Glutamatergic neuron (in vitro differentiated cells): ENCODE results near the gene MCM5. TPM values are rescaled to one million over a fixed set of nuclear protein-coding genes. Genes with fewer than 3 reads are reported as not detected.

Source experiments
- DNase-seq: peaks from one replicate; pipeline ENCODE4 v3.0.0; 2022
- H3K27ac Mint-ChIP-seq: one replicate; pipeline ENCODE4 v1.8.0; 2020; ENCODE audit warnings: mild to moderate bottlenecking, mixed read lengths, inconsistent platforms; ENCODE audit not compliant: unreplicated experiment
- H3K27me3 Mint-ChIP-seq: one replicate; pipeline ENCODE4 v1.8.0; 2020; ENCODE audit warnings: mild to moderate bottlenecking, moderate library complexity, mixed read lengths, inconsistent platforms; ENCODE audit not compliant: unreplicated experiment
- H3K36me3 Mint-ChIP-seq: one replicate; pipeline ENCODE4 v1.8.0; 2020; ENCODE audit warnings: mild to moderate bottlenecking, mixed read lengths, inconsistent platforms; ENCODE audit not compliant: unreplicated experiment
- H3K4me1 Mint-ChIP-seq: one replicate; pipeline ENCODE4 v1.8.0; 2020; ENCODE audit warnings: mild to moderate bottlenecking, low read depth, mixed read lengths, inconsistent platforms; ENCODE audit not compliant: unreplicated experiment
- H3K4me3 Mint-ChIP-seq: one replicate; pipeline ENCODE4 v1.8.0; 2020; ENCODE audit warnings: mild to moderate bottlenecking, mixed read lengths, inconsistent platforms; ENCODE audit not compliant: unreplicated experiment
- H3K9me3 Mint-ChIP-seq: one replicate; pipeline ENCODE4 v1.8.0; 2020; ENCODE audit warnings: mild to moderate bottlenecking, moderate library complexity, mixed read lengths, inconsistent platforms; ENCODE audit not compliant: unreplicated experiment
- total RNA-seq: library from RNA; stranded (reverse); fragmentation: NEBNext Ultra II Directional; extraction: Animal tissue kit (Norgen Biotek cat#: 25700); gene quantifications from one replicate; pipeline ENCODE4 v1.2.1, GENCODE V29; 2021; ENCODE audit not compliant: unreplicated experiment
- TF ChIP-seq, protein P1 (sequence below): fragments of 200-600 bp; sonication (generic); IDR thresholded peaks from one replicate; pipeline ENCODE4 v1.5.0; 2021; ENCODE audit not compliant: partially characterized antibody, unreplicated experiment

Gene MCM5
- total RNA-seq, 1 donor from 2014 or later: 28.3 TPM

DNA sequence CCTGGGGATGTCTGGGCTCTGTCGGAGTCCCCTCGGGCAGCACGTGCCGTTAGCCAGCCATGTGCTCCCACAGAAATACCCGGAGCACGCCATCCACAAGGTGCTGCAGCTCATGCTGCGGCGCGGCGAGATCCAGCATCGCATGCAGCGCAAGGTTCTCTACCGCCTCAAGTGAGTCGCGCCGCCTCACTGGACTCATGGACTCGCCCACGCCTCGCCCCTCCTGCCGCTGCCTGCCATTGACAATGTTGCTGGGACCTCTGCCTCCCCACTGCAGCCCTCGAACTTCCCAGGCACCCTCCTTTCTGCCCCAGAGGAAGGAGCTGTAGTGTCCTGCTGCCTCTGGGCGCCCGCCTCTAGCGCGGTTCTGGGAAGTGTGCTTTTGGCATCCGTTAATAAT lies 24.1 kb downstream of the MCM5 start:
- Mint-ChIP-seq H3K4me1 (peaks cover 2% of the 10 kb centered on the region), H3K27ac (no peak overlapping the region), H3K9me3 (peaks cover 2% of the 10 kb centered on the region), H3K4me3 (no peak overlapping the region), H3K27me3 (no peaks in the 10 kb centered on the region), H3K36me3 (no peaks in the 10 kb centered on the region)
- no peak for DNase-seq
- TF ChIP-seq, protein P1, sequence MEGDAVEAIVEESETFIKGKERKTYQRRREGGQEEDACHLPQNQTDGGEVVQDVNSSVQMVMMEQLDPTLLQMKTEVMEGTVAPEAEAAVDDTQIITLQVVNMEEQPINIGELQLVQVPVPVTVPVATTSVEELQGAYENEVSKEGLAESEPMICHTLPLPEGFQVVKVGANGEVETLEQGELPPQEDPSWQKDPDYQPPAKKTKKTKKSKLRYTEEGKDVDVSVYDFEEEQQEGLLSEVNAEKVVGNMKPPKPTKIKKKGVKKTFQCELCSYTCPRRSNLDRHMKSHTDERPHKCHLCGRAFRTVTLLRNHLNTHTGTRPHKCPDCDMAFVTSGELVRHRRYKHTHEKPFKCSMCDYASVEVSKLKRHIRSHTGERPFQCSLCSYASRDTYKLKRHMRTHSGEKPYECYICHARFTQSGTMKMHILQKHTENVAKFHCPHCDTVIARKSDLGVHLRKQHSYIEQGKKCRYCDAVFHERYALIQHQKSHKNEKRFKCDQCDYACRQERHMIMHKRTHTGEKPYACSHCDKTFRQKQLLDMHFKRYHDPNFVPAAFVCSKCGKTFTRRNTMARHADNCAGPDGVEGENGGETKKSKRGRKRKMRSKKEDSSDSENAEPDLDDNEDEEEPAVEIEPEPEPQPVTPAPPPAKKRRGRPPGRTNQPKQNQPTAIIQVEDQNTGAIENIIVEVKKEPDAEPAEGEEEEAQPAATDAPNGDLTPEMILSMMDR: no peak

DNA sequence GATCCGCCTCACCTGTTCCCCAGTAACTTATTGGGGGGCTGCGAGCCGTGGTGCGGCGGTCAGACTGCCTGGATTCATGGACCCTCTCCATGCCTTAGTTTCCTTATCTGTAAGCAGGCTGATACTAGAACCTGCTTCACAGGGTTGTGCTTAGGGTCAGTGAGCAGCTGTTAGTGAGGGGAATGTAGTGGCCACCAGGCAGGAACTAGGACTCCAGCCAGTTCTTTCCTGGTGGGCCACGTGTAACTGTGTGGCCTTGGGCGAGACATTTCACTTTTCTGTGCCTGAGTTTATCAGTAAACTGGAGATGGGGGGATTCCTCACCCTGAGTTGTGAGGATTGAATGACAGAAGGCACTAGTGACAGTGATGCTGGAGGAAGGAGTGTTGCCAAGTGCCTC lies 24.8 kb downstream of the MCM5 start:
- TF ChIP-seq, protein P1: no peak
- H3K27me3 Mint-ChIP-seq: no peaks in the 10 kb centered on the region
- H3K9me3 Mint-ChIP-seq: peaks cover 2% of the 10 kb centered on the region
- no peak overlapping the region for H3K4me3 Mint-ChIP-seq
- no peak overlapping the region for H3K27ac Mint-ChIP-seq
- H3K4me1 Mint-ChIP-seq: peaks cover 2% of the 10 kb centered on the region
- DNase-seq: no peak
- H3K36me3 Mint-ChIP-seq: no peaks in the 10 kb centered on the region

DNA sequence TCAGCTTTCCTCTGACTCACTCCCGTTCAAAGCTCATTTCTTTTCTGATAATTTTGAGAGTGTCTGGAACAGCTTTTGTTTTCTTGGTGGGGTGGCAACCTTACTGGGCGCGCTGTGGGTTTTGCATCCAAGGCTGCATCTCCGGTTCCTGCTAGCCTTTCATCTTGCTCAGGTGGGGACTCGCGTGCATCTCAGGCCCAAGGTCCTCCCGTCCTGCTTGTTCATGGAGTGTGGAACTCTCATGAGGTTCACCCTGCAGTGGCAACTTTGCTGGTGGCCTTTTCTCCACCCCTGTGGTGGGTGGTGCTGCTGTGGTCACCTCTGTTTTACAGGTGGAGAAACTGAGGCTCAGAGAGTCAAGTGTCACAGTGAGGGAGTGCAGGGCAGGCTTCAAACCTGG lies 25.6 kb downstream of the MCM5 start:
- peaks cover 2% of the 10 kb centered on the region for H3K9me3 Mint-ChIP-seq
- no peak overlapping the region for H3K27ac Mint-ChIP-seq
- no peaks in the 10 kb centered on the region for H3K27me3 Mint-ChIP-seq
- no peak overlapping the region for H3K4me3 Mint-ChIP-seq
- H3K36me3 Mint-ChIP-seq: no peaks in the 10 kb centered on the region
- peaks cover 2% of the 10 kb centered on the region for H3K4me1 Mint-ChIP-seq
- DNase-seq: no peak
- TF ChIP-seq, protein P1: no peak

DNA sequence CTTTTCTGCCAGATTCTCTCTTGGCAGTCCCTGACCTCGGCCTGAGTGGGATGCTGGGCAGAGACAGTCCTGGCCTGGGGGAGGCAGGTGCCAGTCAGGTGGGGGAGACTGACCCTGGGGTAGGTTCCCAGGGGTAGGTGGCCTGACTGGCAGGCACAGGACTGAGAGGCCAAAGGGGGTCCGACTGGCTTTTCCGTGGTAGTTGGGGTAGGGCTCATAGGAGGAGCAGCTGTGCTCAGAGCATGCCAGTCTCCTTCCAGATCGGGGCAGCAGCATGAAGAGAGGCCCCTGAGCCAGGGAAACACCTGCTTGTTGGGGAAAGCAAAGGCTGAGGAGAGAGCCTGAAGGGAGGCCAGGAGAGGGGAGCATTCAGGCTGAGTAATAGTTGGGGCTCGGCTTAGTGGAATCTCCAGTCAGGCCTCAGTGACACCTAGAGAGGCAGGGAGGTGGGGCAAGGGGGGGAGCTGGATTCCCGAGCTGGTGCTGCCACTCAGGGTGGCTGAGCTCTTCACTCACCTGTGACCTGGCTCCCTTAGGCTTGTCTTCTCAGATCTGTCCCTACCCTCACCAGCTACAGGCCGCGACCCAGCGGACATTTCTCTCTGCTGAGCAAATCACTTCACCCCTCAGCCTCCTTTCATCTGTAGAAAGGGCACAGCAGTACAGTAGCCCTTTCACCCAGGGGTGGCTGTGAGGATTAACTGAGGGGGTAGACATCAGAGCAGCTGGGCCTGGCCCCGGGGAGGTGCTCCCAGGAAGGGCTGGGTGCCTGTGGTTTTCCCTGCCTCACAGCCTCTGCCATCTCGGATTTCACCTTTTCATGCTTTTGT lies 26.2 kb downstream of the MCM5 start:
- H3K4me3 Mint-ChIP-seq: no peak overlapping the region

DNA sequence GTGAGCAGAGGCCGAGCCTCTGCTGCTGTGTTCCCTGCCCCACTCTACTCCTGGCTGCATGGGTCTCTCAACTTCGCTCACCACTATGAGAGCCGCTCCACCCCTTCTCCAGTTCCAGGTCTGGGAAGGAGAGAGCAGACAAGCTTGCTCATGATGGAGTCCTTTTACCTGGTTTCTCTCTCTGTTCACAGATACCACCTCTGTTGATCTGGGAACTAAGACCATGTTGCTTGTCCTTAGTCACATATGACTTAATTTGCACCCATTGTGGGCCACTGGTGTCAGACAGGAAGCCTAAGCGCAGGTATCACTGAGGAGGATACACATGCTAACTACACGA lies 26.8 kb downstream of the MCM5 start:
- no peaks in the 10 kb centered on the region for H3K27me3 Mint-ChIP-seq
- H3K27ac Mint-ChIP-seq: no peak overlapping the region
- peaks cover 2% of the 10 kb centered on the region for H3K9me3 Mint-ChIP-seq
- TF ChIP-seq, protein P1: no peak
- peaks cover 2% of the 10 kb centered on the region for H3K4me1 Mint-ChIP-seq
- H3K36me3 Mint-ChIP-seq: no peaks in the 10 kb centered on the region
- DNase-seq: no peak
- H3K4me3 Mint-ChIP-seq: no peak overlapping the region

More for the DNA sequence above, 26.2 kb downstream of the MCM5 start:
- H3K4me1 Mint-ChIP-seq: peaks cover 2% of the 10 kb centered on the region
- no peak for DNase-seq
- H3K9me3 Mint-ChIP-seq: peaks cover 2% of the 10 kb centered on the region
- no peak overlapping the region for H3K27ac Mint-ChIP-seq
- no peaks in the 10 kb centered on the region for H3K36me3 Mint-ChIP-seq
- TF ChIP-seq, protein P1: no peak
- H3K27me3 Mint-ChIP-seq: no peaks in the 10 kb centered on the region
